GM19238 (cell line): ENCODE measurements around the gene WDFY4.

Experiments
- DNase-seq: peaks from one replicate; pipeline ENCODE4 v3.0.0; 2011; ENCODE audit warnings: low spot score; ENCODE audit not compliant: insufficient read length

The WDFY4 gene

GRCh38 chr10:48742891-48743860 lies 58.5 kb downstream of the WDFY4 start:
- no peak for DNase-seq

GRCh38 chr10:48744587-48744986 lies 59.9 kb downstream of the WDFY4 start:
- no peak for DNase-seq

GRCh38 chr10:48745662-48746245 lies 61.1 kb downstream of the WDFY4 start:
- no peak for DNase-seq

- DNase-seq, result no peak
These were observed 63.9 kb downstream of the WDFY4 start for GRCh38 chr10:48748573-48748972.

- DNase-seq, result no peak
These were observed 64.6 kb downstream of the WDFY4 start for GRCh38 chr10:48749254-48749787.

- no peak for DNase-seq
These were observed 65.3 kb downstream of the WDFY4 start for GRCh38 chr10:48750019-48750418.

- no peak for DNase-seq
These were observed 66.3 kb downstream of the WDFY4 start for GRCh38 chr10:48750991-48751390.

GRCh38 chr10:48751730-48752129 lies 67.1 kb downstream of the WDFY4 start:
- DNase-seq, result no peak

GRCh38 chr10:48758411-48758810 lies 73.7 kb downstream of the WDFY4 start:
- no peak for DNase-seq

GRCh38 chr10:48759113-48759901 lies 74.6 kb downstream of the WDFY4 start:
- DNase-seq, result peak; percentile 39

GRCh38 chr10:48760983-48761382 lies 76.3 kb downstream of the WDFY4 start:
- no peak for DNase-seq

- DNase-seq, result no peak
These were observed 77.7 kb downstream of the WDFY4 start for GRCh38 chr10:48762064-48763042.

- DNase-seq, result no peak
These were observed 78.8 kb downstream of the WDFY4 start for GRCh38 chr10:48763403-48763965.

- DNase-seq, result no peak
These were observed 79.8 kb downstream of the WDFY4 start for GRCh38 chr10:48764486-48764885.

- DNase-seq, result no peak
These were observed 80.4 kb downstream of the WDFY4 start for GRCh38 chr10:48765039-48765438.

- DNase-seq, result no peak
These were observed 80.9 kb downstream of the WDFY4 start for GRCh38 chr10:48765527-48765926.

- DNase-seq, result no peak
These were observed 82.9 kb downstream of the WDFY4 start for GRCh38 chr10:48767373-48768143.

- no peak for DNase-seq
These were observed 83.6 kb downstream of the WDFY4 start for GRCh38 chr10:48768144-48768766.

GRCh38 chr10:48768926-48769325 lies 84.3 kb downstream of the WDFY4 start:
- no peak for DNase-seq
